ENCODE results near the gene HMCN2. TPM values are rescaled to one million over a fixed set of nuclear protein-coding genes. Genes with fewer than 3 reads are reported as not detected.

Gene HMCN2
- total and polyA plus RNA-seq, 2 donors (not counting 1 experiment from before 2014, with no cell fraction given): 0.01 TPM; not detected in 1

GRCh38 chr9:130402243-130402642 lies 136.7 kb downstream of the HMCN2 start:
- no peak overlapping the region for H3K27ac Mint-ChIP-seq
- Histone ChIP-seq H4K20me1 (ENCODE audit: control insufficient read depth, insufficient read depth, low read length, poor library complexity, severe bottlenecking) (no peaks in the 10 kb centered on the region), H3K79me2 (ENCODE audit: control insufficient read depth, insufficient read depth, low read length) (no peaks in the 10 kb centered on the region), H3K4me1 (ENCODE audit: control insufficient read depth in 2 of 2, insufficient read depth in 2 of 2, low read length in 2 of 2) (no peaks in the 10 kb centered on the region), H3K4me2 (replicated peaks; ENCODE audit: low read depth, low read length, poor library complexity, severe bottlenecking) (no peak overlapping the region), H3K36me3 (replicated peaks in 1 of 2; ENCODE audit: control extremely low read depth in 1 of 2, control insufficient read depth in 1 of 2, extremely low read depth in 1 of 2, insufficient read depth in 2 of 2, low read length in 1 of 2) (no peaks in the 10 kb centered on the region), H3K9me3 (ENCODE audit: control extremely low read depth in 1 of 3, control insufficient read depth in 2 of 3, insufficient read depth in 1 of 3, low read length in 2 of 3) (no peaks in the 10 kb centered on the region), H3K27me3 (replicated peaks in 1 of 4; ENCODE audit: control extremely low read depth in 1 of 4, control insufficient read depth in 3 of 4, insufficient read depth in 4 of 4, low read length in 3 of 4) (no peaks in the 10 kb centered on the region), H3K27ac (ENCODE audit: low read length in 2 of 2) (no peak overlapping the region), H2AFZ (ENCODE audit: insufficient read depth, low read depth, low read length, poor library complexity, severe bottlenecking) (no peak overlapping the region), H3K4me3 (ENCODE audit: control extremely low read depth in 1 of 5, extremely low read depth in 1 of 5, insufficient read depth in 1 of 5, low read depth in 2 of 5, low read length in 4 of 5) (no peak overlapping the region), H3K9ac (ENCODE audit: low read length) (no peak overlapping the region)
- no peak for DNase-seq
- no peaks in the 10 kb centered on the region for H3K4me1 Mint-ChIP-seq
- CTCF ChIA-PET: no interaction called here
- no peak overlapping the region for H3K4me3 Mint-ChIP-seq
- ATAC-seq (ENCODE audit: low read depth): no peak
- intact Hi-C loops (cut with micrococcal nuclease): no loop called here
- TF ChIP-seq EZH2 (IDR thresholded peaks at IDR 0.05; ENCODE audit: borderline replicate concordance, insufficient read depth, low read depth, low read length, poor library complexity, severe bottlenecking) (no peak), CTCF (IDR thresholded peaks at IDR 0.05) (no peak)
- WGBS (ENCODE audit: insufficient coverage): 76% methylated on average over 2 of the region's 3 CpGs
- H3K27me3 Mint-ChIP-seq: peaks cover 5% of the 10 kb centered on the region
- H3K9me3 Mint-ChIP-seq (ENCODE audit: insufficient read depth): no peaks in the 10 kb centered on the region
- POLR2A ChIA-PET: no interaction called here

- Histone ChIP-seq H3K27ac (ENCODE audit: low read length in 2 of 2) (no peak overlapping the region), H4K20me1 (ENCODE audit: control insufficient read depth, insufficient read depth, low read length, poor library complexity, severe bottlenecking) (no peaks in the 10 kb centered on the region), H3K4me2 (replicated peaks; ENCODE audit: low read depth, low read length, poor library complexity, severe bottlenecking) (no peak overlapping the region), H3K4me1 (ENCODE audit: control insufficient read depth in 2 of 2, insufficient read depth in 2 of 2, low read length in 2 of 2) (no peaks in the 10 kb centered on the region), H2AFZ (ENCODE audit: insufficient read depth, low read depth, low read length, poor library complexity, severe bottlenecking) (no peak overlapping the region), H3K79me2 (ENCODE audit: control insufficient read depth, insufficient read depth, low read length) (no peaks in the 10 kb centered on the region), H3K36me3 (replicated peaks in 1 of 2; ENCODE audit: control extremely low read depth in 1 of 2, control insufficient read depth in 1 of 2, extremely low read depth in 1 of 2, insufficient read depth in 2 of 2, low read length in 1 of 2) (no peaks in the 10 kb centered on the region), H3K4me3 (ENCODE audit: control extremely low read depth in 1 of 5, extremely low read depth in 1 of 5, insufficient read depth in 1 of 5, low read depth in 2 of 5, low read length in 4 of 5) (no peak overlapping the region), H3K27me3 (replicated peaks in 1 of 4; ENCODE audit: control extremely low read depth in 1 of 4, control insufficient read depth in 3 of 4, insufficient read depth in 4 of 4, low read length in 3 of 4) (no peaks in the 10 kb centered on the region), H3K9me3 (ENCODE audit: control extremely low read depth in 1 of 3, control insufficient read depth in 2 of 3, insufficient read depth in 1 of 3, low read length in 2 of 3) (peaks cover 0 to 1% (median 0%) of the 10 kb centered on the region in 3 donors), H3K9ac (ENCODE audit: low read length) (no peak overlapping the region)
- ChIA-PET POLR2A (no interaction called here), CTCF (no interaction called here)
- no peaks in the 10 kb centered on the region for H3K9me3 Mint-ChIP-seq (ENCODE audit: insufficient read depth)
- H3K4me1 Mint-ChIP-seq: no peaks in the 10 kb centered on the region
- 84% methylated on average over 25 of the region's 28 CpGs for WGBS (ENCODE audit: insufficient coverage)
- H3K4me3 Mint-ChIP-seq: no peak overlapping the region
- intact Hi-C loops (cut with micrococcal nuclease): no loop called here
- ATAC-seq (ENCODE audit: low read depth) (no peak), DNase-seq (no peak)
- peaks cover 5% of the 10 kb centered on the region for H3K27me3 Mint-ChIP-seq
- no peak overlapping the region for H3K27ac Mint-ChIP-seq
- TF ChIP-seq CTCF (IDR thresholded peaks at IDR 0.05) (no peak), EZH2 (IDR thresholded peaks at IDR 0.05; ENCODE audit: borderline replicate concordance, insufficient read depth, low read depth, low read length, poor library complexity, severe bottlenecking) (no peak)
Observed at GRCh38 chr9:130402645-130403440, 137.3 kb downstream of the HMCN2 start.
